Measurements from ENCODE around the gene RARS1. TPM values are rescaled to one million over a fixed set of nuclear protein-coding genes. Genes with fewer than 3 reads are reported as not detected.

Gene RARS1
- total and polyA plus RNA-seq, 7 donors: 27.2 to 69.3 (median 39.6) TPM

DNA sequence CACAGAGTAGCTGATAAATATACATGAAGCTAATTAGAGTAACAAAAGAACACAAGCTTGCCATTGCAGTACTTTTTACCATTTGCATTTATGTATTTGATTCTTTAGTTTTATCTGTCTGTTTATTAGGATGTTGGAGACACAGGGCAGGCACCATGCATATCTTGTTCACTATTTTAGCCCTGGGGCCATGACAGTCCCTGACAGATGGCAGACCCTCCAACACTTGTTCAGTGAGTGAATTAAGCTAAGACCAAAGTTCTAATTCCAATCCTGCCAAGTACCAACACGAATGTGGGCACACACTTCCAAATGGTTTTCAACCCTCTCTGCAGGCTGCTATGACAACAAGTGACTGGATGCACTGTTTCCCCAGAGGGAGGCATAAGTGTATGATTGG, 12.0 kb upstream of the RARS1 start:
- intact Hi-C loops (cut with DNase I): no loop called here
- H3K27ac ChIP-seq: no peak overlapping the region
- H3K27me3 ChIP-seq (ENCODE audit: insufficient read depth in 3 of 3, low read length in 2 of 3): peaks cover 0 to 11% (median under 1%) of the 10 kb centered on the region in 3 donors
- no peaks in the 10 kb centered on the region for H3K4me1 ChIP-seq
- no peaks in the 10 kb centered on the region for H3K36me3 ChIP-seq (ENCODE audit: insufficient read depth in 1 of 2, low read depth in 1 of 2)
- TF ChIP-seq, protein P1, sequence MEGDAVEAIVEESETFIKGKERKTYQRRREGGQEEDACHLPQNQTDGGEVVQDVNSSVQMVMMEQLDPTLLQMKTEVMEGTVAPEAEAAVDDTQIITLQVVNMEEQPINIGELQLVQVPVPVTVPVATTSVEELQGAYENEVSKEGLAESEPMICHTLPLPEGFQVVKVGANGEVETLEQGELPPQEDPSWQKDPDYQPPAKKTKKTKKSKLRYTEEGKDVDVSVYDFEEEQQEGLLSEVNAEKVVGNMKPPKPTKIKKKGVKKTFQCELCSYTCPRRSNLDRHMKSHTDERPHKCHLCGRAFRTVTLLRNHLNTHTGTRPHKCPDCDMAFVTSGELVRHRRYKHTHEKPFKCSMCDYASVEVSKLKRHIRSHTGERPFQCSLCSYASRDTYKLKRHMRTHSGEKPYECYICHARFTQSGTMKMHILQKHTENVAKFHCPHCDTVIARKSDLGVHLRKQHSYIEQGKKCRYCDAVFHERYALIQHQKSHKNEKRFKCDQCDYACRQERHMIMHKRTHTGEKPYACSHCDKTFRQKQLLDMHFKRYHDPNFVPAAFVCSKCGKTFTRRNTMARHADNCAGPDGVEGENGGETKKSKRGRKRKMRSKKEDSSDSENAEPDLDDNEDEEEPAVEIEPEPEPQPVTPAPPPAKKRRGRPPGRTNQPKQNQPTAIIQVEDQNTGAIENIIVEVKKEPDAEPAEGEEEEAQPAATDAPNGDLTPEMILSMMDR (IDR thresholded peaks at IDR 0.05): no peak
- ATAC-seq (no peak), DNase-seq (no peak)
- no peak overlapping the region for H3K4me3 ChIP-seq
- WGBS, 3 donors: 56 to 69% (median 56%) methylated on average over 1 of the region's 1 CpG
- H3K9me3 ChIP-seq: no peaks in the 10 kb centered on the region

DNA sequence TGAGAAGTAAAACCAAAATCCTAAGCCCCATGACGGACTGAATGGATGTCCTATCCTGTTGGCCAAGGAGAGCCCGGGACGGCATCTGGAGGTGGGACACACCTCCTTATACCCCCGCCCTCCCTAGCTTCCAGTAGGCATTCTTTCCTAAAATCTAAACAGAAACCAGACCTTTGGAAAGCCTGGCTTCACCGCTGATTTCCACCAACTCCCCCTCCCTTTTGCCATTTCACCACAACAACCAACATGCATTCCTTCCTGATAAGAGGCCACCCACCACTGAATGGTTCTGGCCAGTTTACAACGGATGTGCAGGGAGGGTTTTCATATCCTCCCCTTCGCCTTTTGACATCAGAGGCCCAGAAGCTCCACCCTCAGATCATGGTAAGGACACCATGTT, 9.2 kb upstream of the RARS1 start:
- Histone ChIP-seq H3K4me3 (no peak overlapping the region), H3K4me1 (no peaks in the 10 kb centered on the region), H3K36me3 (ENCODE audit: insufficient read depth in 1 of 2, low read depth in 1 of 2) (no peaks in the 10 kb centered on the region), H3K27ac (no peak overlapping the region), H3K9me3 (no peaks in the 10 kb centered on the region), H3K27me3 (ENCODE audit: insufficient read depth in 3 of 3, low read length in 2 of 3) (peaks cover 0 to 2% (median 2%) of the 10 kb centered on the region in 3 donors)
- intact Hi-C loops (cut with DNase I): no loop called here
- 46 to 57% (median 53%) methylated on average over 7 of the region's 7 CpGs for WGBS, 3 donors
- DNase-seq (no peak), ATAC-seq (no peak)
- TF ChIP-seq, protein P1 (IDR thresholded peaks at IDR 0.05): no peak

DNA sequence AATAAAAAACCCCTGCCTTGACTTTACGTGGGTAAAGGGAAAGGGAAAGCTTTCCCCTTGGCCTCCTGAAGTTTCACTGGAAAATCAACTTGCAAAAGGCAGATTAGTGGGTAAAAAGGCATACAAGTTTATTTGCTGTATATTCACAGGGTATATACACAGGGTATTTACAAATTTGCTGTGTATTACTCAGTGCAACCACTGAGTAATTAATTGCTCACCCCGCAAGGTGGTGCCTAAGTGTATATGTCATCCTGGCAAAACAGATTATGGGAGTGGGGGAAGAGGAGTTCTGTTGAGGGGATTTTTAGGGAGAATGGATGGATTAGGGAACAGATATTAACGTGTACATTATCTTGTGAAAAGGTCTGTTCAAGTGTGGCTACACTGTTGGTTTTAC, 7.1 kb upstream of the RARS1 start:
- intact Hi-C loops (cut with DNase I): no loop called here
- Histone ChIP-seq H3K27ac (no peak overlapping the region), H3K4me3 (no peak overlapping the region), H3K27me3 (ENCODE audit: insufficient read depth in 3 of 3, low read length in 2 of 3) (peaks cover 0 to 2% (median 0%) of the 10 kb centered on the region in 3 donors), H3K9me3 (no peaks in the 10 kb centered on the region), H3K4me1 (no peaks in the 10 kb centered on the region), H3K36me3 (ENCODE audit: insufficient read depth in 1 of 2, low read depth in 1 of 2) (no peaks in the 10 kb centered on the region)
- TF ChIP-seq, protein P1 (IDR thresholded peaks at IDR 0.05): no peak
- 76 to 79% (median 78%) methylated on average over 3 of the region's 3 CpGs for WGBS, 3 donors
- ATAC-seq: no peak
- DNase-seq: no peak

DNA sequence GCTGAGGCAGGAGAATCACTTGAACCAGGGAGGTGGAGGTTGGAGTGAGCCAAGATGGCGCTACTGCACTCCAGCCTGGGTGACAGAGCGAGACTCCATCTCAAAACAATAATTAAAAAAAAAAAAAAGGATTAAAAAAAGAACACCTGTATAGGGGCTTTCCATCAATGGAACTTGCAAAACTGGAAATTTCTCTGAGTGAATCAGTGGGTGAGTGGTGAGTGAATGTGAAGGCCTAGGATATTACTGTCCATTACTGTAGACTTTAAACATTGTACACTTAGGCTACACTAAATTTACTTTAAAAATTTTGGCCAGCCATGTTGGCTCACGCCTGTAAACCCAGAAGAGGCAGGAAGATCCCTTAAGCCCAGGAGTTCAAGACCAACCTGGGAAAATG, 5.7 kb upstream of the RARS1 start:
- Histone ChIP-seq H3K4me3 (no peak overlapping the region), H3K9me3 (no peaks in the 10 kb centered on the region), H3K27ac (no peak overlapping the region), H3K27me3 (ENCODE audit: insufficient read depth in 3 of 3, low read length in 2 of 3) (peaks cover 0 to 2% (median 0%) of the 10 kb centered on the region in 3 donors), H3K4me1 (no peaks in the 10 kb centered on the region), H3K36me3 (ENCODE audit: insufficient read depth in 1 of 2, low read depth in 1 of 2) (no peaks in the 10 kb centered on the region)
- 78 to 82% (median 81%) methylated on average over 3 of the region's 3 CpGs for WGBS, 3 donors
- intact Hi-C loops (cut with DNase I): loop anchor here in 1 of 2 donors (10.0 kb wide), 1 partner anchor 1104 kb away; the partner anchor contains the start of gene SPDL1
- no peak for DNase-seq
- TF ChIP-seq, protein P1 (IDR thresholded peaks at IDR 0.05): no peak
- ATAC-seq: no peak

DNA sequence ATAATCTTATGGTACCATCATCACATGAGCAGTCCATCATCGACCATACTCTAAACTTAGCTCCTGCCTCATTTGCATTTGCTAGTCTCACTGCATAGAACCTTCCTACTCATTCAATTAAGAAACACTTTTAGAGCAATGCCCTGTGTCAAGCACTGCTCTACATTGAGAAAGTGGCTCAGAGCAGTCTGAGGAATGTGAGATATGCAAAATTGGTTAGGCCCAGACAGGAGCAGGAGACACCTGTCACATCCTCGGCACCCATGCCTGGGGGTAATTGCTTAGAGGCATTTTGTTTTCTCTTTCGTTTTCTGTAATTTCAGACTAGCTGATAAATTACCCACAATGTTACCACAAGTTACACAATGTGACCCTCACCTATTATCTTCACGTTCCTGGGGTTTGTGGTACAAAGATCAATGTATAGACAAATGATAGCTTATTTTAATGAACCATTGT, 4.9 kb upstream of the RARS1 start:
- DNase-seq (no peak), ATAC-seq (no peak)
- Histone ChIP-seq H3K36me3 (ENCODE audit: insufficient read depth in 1 of 2, low read depth in 1 of 2) (no peaks in the 10 kb centered on the region), H3K27me3 (ENCODE audit: insufficient read depth in 3 of 3, low read length in 2 of 3) (peaks cover 0 to 2% (median 0%) of the 10 kb centered on the region in 3 donors), H3K27ac (no peak overlapping the region), H3K4me3 (no peak overlapping the region), H3K9me3 (no peaks in the 10 kb centered on the region), H3K4me1 (no peaks in the 10 kb centered on the region)
- 46 to 60% (median 55%) methylated on average over 4 of the region's 4 CpGs for WGBS, 3 donors
- intact Hi-C loops (cut with DNase I): loop anchor here in 1 of 2 donors (10.0 kb wide), 1 partner anchor 1103 kb away; the partner anchor contains the start of gene SPDL1
- TF ChIP-seq, protein P1 (IDR thresholded peaks at IDR 0.05): no peak
